AG10803 (cell line): ENCODE data around the gene CAPN13.

Source experiments
- DNase-seq: peaks from one replicate; pipeline ENCODE4 v3.0.0; 2010; ENCODE audit warnings: low read depth
- H3K4me3 ChIP-seq: 2 replicates; pipeline ENCODE4 v1.5.1; 2011; ENCODE audit warnings: mild to moderate bottlenecking, low read length, control low read depth
- CTCF ChIP-seq: conservative IDR thresholded peaks from 2 replicates; pipeline ENCODE4 v1.5.1; 2011; ENCODE audit warnings: mild to moderate bottlenecking, low read length, control low read depth, inconsistent platforms

The CAPN13 gene

GRCh38 chr2:30777661-30778505 is 29.4 kb downstream of the CAPN13 start:
- DNase-seq: no peak
- no peak for TF ChIP-seq CTCF
- no peak overlapping the region for H3K4me3 ChIP-seq

DNA sequence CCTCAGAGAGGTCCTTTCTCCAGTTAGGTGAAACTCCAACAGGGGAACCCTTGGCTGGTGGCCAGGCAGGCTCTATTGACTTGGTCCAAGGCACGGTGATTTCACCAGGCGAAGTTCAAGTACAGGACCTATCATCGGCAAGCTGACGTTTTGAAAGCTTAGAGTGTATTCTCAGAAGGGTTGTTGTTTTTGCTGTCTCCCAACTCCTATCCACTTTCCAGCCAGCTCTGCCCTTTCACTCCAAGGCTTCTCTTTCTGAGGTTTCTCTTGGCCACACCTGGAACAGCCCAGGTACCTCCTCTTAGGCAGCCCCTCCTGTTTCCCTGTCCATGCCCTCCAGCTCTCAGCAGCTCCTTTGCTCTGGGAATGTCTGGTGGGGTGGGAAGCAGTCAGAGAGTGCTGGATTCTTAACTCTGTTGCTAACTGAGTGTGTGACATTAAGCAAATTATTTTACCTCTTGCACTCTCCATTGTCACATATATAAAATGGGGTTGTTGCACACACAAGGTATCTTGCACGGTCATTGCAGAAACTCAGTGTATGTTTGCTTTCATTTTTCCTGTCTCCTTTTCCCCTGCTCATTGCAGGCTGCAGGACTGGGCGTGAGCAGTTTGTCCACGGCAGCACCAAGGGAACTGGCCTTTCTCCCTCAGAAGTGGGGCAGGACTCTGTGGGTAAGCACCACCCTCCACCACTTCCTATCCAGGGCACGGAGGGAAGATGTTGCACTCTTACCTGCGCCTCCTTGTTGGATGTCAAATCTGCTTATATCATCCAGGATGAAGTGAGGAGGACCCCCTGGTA is 30.2 kb downstream of the CAPN13 start:
- no peak for DNase-seq
- no peak overlapping the region for H3K4me3 ChIP-seq
- TF ChIP-seq CTCF: no peak

DNA sequence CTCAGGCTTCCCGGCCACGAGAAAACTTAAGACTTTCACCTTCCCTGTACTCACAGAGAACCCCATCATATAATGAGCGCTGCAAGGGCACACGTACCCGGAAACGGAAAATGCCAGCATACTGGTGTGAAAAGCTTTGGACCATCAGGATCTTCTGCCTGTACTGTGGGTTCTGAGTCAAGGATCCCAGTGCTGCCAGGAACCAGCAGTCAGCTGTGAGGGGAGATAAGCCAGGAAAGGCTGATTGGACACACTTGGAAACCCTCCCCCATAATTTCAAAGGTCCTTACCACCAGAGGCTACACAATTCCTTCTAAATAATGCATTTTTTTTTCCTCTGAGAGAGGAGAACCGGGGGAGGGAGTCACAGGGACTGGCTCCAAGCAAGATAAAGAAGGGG is 31.4 kb downstream of the CAPN13 start:
- DNase-seq: no peak
- TF ChIP-seq CTCF: no peak
- no peak overlapping the region for H3K4me3 ChIP-seq

DNA sequence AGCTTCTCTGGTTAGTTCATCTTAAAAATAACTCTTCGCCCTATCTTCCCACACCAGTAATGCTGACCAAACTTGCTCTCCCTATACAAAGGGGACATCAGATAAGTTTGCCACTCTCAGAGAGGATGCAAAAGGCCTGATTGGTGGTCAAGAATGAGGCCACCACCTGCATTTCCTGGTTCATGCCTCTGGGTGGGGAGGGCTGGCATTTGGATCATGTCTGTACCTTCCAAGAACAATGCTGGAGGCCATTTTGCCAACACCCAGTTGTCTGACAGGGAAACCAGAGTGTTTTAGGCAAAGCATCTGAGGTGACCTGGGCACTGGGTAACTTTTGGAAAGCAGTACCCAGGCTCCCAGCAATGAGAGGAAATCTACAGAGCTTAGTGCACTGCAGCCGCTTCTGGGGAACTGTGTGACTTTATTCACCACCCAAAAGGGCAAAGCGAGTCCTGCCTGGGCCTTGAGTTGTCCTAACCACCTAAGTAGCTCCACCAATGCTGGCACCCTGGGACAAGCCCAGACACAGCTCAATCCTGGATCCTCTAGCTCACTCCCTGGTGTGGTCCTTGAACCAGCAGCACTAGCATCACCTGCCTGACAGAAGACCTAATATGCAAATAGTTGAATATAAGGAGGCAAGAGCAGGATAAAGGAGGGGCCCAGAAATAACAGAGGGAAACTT is 35.1 kb downstream of the CAPN13 start:
- TF ChIP-seq CTCF: no peak
- no peak overlapping the region for H3K4me3 ChIP-seq
- DNase-seq: no peak

GRCh38 chr2:30770816-30771576 is 36.2 kb downstream of the CAPN13 start:
- no peak for TF ChIP-seq CTCF
- DNase-seq: no peak

DNA sequence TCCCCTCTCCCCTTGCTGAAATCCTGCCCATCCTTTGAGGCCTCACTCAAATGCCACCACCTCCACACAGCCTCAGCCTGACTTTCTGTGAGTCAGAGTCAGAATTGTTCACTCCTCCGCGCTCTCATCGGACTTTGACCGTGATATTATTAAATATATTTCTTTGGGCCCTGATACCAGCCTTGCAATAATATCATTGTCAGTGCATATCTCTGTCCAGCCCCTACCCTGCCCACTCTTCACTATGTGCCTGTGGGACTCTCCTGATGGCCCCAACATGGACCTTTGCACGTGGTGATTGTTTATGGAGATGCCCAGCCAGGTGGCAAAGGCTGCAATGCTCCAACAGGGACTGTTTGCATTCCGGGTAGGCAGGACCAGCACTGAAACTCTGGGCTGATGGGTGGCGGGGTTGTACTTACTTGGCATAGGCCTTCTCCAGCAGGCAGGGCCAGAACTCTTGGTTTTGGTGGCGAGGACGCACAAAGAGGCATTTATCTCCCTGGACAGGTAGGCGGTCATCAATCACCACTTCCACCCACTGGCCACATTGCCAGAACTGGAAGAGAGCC is 37.3 kb downstream of the CAPN13 start:
- TF ChIP-seq CTCF: no peak
- no peak overlapping the region for H3K4me3 ChIP-seq
- no peak for DNase-seq

More at GRCh38 chr2:30770816-30771576, 36.2 kb downstream of the CAPN13 start:
- no peak overlapping the region for H3K4me3 ChIP-seq
